ENCODE data around the gene CPXCR1.
"Not testable (repeated sequence)": the region's sequence is repeated elsewhere in the genome, so short reads cannot be mapped to it uniquely, and the experiment has no call there.

The CPXCR1 gene

GRCh38 chrX:88746925-88747324 is at the start of gene CPXCR1:
TSS of gene CPXCR1 (plus strand) at chrX:88747225. CDS start at chrX:88753415, 6,190 bp downstream.
- DNase-seq (ENCODE audit: low spot score), result no peak

- DNase-seq (ENCODE audit: low spot score), result no peak
Measured at GRCh38 chrX:88735835-88736234, 11.2 kb upstream of the CPXCR1 start.

GRCh38 chrX:88746215-88746614 is 810 bp upstream of the CPXCR1 start:
- DNase-seq (ENCODE audit: low spot score), result not testable (repeated sequence)

- DNase-seq (ENCODE audit: low spot score), result not testable (repeated sequence)
Measured at GRCh38 chrX:88752339-88752738, 5.3 kb downstream of the CPXCR1 start.

- DNase-seq (ENCODE audit: low spot score), result no peak
Measured at GRCh38 chrX:88789825-88790224, 42.8 kb downstream of the CPXCR1 start.

Data from cerebellar cortex (tissue), 1 donor.